ENCODE results near the gene NCAPG2.

NCAPG2 gene

DNA sequence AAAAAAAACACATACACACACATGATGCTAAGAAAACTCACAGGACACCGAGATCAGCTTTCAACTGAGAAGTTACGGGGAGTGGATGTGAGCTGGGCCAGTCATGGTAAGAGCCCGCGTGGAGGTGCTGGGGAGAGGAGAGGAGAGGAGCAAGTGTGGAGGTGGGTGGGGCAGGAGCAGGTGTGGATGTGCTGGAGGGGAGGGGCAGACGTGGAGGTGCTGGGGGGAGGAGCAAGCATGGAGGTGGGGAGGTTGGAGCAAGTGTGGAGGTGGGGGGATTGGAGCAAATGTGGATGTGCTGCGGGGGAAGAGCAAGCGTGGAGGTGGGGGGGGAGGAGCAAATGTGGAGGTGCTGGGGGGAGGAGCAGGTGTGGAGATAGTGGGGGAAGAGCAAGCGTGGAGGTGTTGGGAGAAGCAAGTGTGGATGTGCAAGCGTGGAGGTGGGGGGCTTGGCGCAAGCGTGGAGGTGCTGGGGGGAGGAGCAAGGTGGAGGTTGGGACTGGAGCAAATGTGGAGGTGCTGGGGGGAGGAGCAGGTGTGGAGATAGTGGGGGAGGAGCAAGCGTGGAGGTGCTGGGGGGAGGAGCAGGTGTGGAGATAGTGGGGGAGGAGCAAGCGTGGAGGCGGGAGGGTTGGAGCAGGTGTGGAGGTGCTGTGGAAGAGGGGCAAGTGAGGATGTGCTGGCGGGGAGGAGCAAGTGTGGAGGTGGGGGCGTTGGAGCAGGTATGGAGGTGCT lies 24.5 kb upstream of the NCAPG2 start:
- TF ChIP-seq, protein P1, sequence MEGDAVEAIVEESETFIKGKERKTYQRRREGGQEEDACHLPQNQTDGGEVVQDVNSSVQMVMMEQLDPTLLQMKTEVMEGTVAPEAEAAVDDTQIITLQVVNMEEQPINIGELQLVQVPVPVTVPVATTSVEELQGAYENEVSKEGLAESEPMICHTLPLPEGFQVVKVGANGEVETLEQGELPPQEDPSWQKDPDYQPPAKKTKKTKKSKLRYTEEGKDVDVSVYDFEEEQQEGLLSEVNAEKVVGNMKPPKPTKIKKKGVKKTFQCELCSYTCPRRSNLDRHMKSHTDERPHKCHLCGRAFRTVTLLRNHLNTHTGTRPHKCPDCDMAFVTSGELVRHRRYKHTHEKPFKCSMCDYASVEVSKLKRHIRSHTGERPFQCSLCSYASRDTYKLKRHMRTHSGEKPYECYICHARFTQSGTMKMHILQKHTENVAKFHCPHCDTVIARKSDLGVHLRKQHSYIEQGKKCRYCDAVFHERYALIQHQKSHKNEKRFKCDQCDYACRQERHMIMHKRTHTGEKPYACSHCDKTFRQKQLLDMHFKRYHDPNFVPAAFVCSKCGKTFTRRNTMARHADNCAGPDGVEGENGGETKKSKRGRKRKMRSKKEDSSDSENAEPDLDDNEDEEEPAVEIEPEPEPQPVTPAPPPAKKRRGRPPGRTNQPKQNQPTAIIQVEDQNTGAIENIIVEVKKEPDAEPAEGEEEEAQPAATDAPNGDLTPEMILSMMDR (IDR thresholded peaks at IDR 0.05; ENCODE audit: borderline replicate concordance, insufficient read depth, low read depth, low read length): no peak
- no peak overlapping the region for H3K4me3 ChIP-seq (ENCODE audit: low read depth, low read length)

DNA sequence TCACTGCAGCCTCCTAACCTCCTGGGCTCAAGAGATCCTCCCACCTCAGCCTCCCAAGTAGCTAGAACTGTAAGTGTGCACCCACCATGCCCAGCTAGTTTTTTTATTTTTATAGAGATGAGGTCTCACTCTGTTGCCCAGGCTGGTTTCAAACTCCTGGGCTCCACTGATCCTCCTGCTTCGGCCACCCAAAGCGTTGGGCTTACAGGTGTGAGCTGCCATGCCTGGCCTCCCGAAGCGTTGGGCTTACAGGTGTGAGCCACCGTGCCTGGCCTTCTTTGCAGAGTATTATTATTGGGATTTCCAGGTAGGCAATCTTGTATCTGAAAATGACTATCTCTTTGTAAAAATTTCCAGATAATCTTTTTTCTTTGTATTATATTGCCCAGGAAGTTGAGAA lies 23.1 kb upstream of the NCAPG2 start:
- TF ChIP-seq, protein P1 (IDR thresholded peaks at IDR 0.05; ENCODE audit: borderline replicate concordance, insufficient read depth, low read depth, low read length): no peak
- no peak overlapping the region for H3K4me3 ChIP-seq (ENCODE audit: low read depth, low read length)

GRCh38 chr7:158726277-158726807 lies 21.7 kb upstream of the NCAPG2 start:
- TF ChIP-seq, protein P1 (IDR thresholded peaks at IDR 0.05; ENCODE audit: borderline replicate concordance, insufficient read depth, low read depth, low read length): no peak
- no peak overlapping the region for H3K4me3 ChIP-seq (ENCODE audit: low read depth, low read length)

- TF ChIP-seq, protein P1 (IDR thresholded peaks at IDR 0.05; ENCODE audit: borderline replicate concordance, insufficient read depth, low read depth, low read length): no peak
- no peak overlapping the region for H3K4me3 ChIP-seq (ENCODE audit: low read depth, low read length)
These were observed 20.8 kb upstream of the NCAPG2 start for GRCh38 chr7:158725506-158725800.

DNA sequence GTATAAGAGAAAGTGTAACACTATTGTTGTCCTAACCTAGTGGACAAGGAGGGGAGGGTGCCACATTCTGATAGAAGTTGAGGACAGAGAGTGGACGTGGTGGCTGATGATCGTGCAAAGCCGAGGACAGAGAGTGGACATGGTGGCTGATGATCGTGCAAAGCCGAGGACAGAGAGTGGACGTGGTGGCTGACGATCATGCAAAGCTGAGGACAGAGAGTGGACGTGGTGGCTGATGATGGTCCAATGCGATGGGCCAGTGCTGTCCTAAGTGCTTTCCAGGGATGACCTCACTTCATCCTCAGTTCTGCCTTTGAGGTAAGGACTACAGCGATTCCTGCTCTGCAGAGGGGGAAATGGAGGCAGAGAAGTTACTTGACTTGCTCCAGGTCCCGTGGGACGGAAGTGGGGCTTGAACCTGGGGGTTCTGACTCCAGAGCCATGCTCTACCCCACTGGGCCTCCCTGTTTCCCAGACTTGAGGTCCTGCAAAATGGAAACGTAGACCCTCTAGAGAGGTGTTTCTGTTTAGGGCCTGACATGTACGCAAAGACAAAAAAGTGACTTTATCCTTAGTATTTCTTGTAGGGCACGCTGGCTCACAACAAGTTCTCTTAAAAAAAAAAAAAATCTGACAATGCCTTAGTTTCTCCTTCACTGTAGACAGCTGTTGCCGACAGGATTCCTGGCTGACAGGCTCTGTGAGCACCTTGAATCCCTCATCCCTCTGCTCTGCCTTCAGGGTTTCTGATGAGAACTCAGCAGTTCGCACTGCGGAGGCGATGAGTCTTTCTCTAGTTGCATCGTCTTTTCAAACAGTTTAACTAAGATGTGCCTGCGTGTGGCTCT lies 20.3 kb upstream of the NCAPG2 start:
- TF ChIP-seq, protein P1 (IDR thresholded peaks at IDR 0.05; ENCODE audit: borderline replicate concordance, insufficient read depth, low read depth, low read length): no peak
- H3K4me3 ChIP-seq (ENCODE audit: low read depth, low read length): no peak overlapping the region

GRCh38 chr7:158723714-158724385 lies 19.2 kb upstream of the NCAPG2 start:
- no peak overlapping the region for H3K4me3 ChIP-seq (ENCODE audit: low read depth, low read length)
- TF ChIP-seq, protein P1 (IDR thresholded peaks at IDR 0.05; ENCODE audit: borderline replicate concordance, insufficient read depth, low read depth, low read length): no peak

Measured in GM12875 (cell line).